Measurements from ENCODE around the gene TBXAS1.

Gene TBXAS1

GRCh38 chr7:140067052-140067451, 238.0 kb downstream of the TBXAS1 start:
- DNase-seq (ENCODE audit: low read depth in 3 of 3, low spot score in 1 of 3) = no peak

GRCh38 chr7:140068033-140068432, 239.0 kb downstream of the TBXAS1 start:
- DNase-seq (ENCODE audit: low read depth in 3 of 3, low spot score in 1 of 3) = no peak

DNA sequence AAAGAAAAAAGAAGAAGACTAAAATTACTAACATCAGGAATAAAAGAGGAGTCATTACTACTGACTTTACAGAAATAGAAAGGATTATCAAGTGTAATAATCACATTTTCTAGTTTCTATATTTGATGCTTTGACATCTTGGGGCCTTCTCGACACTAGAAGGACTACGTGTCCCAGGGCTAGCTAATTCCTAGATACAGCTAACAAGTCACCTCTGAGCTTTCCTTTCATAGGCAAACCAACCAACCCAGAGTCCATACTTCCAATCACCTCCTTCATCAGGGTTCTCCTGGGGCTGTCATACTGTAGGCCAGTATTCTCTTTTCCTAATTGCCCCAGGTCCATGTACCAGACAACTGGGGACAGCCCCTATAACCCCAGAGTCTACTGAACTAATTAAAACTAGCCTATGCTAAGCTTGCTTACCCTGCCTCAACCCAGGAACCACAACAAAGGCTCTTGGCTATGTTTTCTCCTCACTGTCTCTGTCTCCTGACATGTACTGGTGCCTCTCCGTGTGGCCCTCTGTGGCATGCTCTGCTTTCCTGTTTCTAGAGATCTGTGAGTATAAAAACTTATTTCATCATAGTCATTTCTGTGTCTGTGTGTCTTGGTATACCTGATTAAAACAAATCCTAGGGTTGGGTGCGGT, 240.4 kb downstream of the TBXAS1 start:
- DNase-seq (ENCODE audit: low read depth in 3 of 3, low spot score in 1 of 3) = no peak
